Ishikawa (cell line): ENCODE measurements around the gene RFX4.

Experiments
- EGR1 ChIP-seq: IDR thresholded peaks from 2 replicates; pipeline ENCODE4 v1.6.1; 2012
- EP300 ChIP-seq: IDR thresholded peaks from 2 replicates; pipeline ENCODE4 v1.6.1; 2012; ENCODE audit warnings: borderline replicate concordance
- TAF1 ChIP-seq: IDR thresholded peaks from 2 replicates; pipeline ENCODE4 v1.6.1; 2012; ENCODE audit warnings: low read depth, mild to moderate bottlenecking
- TEAD4 ChIP-seq: IDR thresholded peaks from 2 replicates; pipeline ENCODE4 v1.6.1; 2012
- TF ChIP-seq, protein P1 (sequence below): IDR thresholded peaks from 2 replicates; pipeline ENCODE4 v1.6.1; 2012
- TF ChIP-seq, protein P2 (sequence below): IDR thresholded peaks from 2 replicates; pipeline ENCODE4 v1.6.1; 2012
- TF ChIP-seq, protein P3 (sequence below): IDR thresholded peaks from 2 replicates; pipeline ENCODE4 v1.6.1; 2012; ENCODE audit warnings: low read depth, mild to moderate bottlenecking

DNA sequence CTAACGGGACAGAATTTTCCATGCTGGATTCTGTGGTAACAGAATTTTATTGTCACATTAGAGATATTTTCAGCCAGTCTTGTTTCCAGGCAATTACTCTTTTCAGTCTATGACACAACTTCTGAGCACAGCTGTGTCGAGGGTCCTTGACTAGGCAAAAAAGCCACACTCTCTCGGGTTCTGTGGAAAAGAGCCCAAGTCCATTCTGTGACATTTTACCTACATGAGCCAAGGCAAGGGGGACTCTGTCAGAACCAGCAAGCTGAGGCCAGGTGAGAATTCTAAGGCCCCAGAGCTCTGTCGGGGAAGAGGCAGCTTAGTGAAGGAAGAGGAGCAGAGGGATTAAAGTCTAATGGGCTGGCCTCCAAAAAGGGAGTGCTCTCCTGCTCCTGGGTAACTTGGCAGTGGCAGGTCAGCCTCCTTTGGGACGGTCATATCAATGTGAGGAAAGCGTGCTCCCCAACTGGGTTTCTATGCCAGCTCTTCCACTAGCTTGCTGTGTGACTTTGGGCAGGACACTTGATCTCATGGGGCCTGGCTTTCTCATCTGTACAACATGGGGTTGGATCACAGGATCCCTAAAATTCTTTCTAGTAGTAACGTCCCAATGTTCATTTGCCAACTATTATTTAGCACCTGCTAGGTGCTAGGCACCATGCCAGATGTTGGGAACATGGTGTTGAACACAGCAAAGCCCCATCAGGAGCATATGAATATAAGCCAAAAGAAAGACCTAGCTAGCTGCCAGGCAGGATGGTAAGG lies 175.7 kb downstream of the RFX4 start:
- TF ChIP-seq, protein P1, sequence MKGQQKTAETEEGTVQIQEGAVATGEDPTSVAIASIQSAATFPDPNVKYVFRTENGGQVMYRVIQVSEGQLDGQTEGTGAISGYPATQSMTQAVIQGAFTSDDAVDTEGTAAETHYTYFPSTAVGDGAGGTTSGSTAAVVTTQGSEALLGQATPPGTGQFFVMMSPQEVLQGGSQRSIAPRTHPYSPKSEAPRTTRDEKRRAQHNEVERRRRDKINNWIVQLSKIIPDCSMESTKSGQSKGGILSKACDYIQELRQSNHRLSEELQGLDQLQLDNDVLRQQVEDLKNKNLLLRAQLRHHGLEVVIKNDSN, result no peak
- TF ChIP-seq, protein P2, sequence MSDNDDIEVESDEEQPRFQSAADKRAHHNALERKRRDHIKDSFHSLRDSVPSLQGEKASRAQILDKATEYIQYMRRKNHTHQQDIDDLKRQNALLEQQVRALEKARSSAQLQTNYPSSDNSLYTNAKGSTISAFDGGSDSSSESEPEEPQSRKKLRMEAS, result no peak
- no peak for TF ChIP-seq TAF1
- no peak for TF ChIP-seq TEAD4
- no peak for TF ChIP-seq EGR1
- no peak for TF ChIP-seq EP300
- TF ChIP-seq, protein P3, sequence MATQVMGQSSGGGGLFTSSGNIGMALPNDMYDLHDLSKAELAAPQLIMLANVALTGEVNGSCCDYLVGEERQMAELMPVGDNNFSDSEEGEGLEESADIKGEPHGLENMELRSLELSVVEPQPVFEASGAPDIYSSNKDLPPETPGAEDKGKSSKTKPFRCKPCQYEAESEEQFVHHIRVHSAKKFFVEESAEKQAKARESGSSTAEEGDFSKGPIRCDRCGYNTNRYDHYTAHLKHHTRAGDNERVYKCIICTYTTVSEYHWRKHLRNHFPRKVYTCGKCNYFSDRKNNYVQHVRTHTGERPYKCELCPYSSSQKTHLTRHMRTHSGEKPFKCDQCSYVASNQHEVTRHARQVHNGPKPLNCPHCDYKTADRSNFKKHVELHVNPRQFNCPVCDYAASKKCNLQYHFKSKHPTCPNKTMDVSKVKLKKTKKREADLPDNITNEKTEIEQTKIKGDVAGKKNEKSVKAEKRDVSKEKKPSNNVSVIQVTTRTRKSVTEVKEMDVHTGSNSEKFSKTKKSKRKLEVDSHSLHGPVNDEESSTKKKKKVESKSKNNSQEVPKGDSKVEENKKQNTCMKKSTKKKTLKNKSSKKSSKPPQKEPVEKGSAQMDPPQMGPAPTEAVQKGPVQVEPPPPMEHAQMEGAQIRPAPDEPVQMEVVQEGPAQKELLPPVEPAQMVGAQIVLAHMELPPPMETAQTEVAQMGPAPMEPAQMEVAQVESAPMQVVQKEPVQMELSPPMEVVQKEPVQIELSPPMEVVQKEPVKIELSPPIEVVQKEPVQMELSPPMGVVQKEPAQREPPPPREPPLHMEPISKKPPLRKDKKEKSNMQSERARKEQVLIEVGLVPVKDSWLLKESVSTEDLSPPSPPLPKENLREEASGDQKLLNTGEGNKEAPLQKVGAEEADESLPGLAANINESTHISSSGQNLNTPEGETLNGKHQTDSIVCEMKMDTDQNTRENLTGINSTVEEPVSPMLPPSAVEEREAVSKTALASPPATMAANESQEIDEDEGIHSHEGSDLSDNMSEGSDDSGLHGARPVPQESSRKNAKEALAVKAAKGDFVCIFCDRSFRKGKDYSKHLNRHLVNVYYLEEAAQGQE, result no peak
